HG03432 (cell line): Measurements from ENCODE around the gene PNN.
A peak's percentile ranks its signal among the peaks of the same experiment; 100 is the strongest.

ENCODE experiments used
- ATAC-seq: cut with Tn5 transposase; IDR thresholded peaks from one replicate; pipeline ENCODE4 v1.9.1; 2021; ENCODE audit warnings: mild to moderate bottlenecking, moderate library complexity; ENCODE audit not compliant: unreplicated experiment

The PNN gene

DNA sequence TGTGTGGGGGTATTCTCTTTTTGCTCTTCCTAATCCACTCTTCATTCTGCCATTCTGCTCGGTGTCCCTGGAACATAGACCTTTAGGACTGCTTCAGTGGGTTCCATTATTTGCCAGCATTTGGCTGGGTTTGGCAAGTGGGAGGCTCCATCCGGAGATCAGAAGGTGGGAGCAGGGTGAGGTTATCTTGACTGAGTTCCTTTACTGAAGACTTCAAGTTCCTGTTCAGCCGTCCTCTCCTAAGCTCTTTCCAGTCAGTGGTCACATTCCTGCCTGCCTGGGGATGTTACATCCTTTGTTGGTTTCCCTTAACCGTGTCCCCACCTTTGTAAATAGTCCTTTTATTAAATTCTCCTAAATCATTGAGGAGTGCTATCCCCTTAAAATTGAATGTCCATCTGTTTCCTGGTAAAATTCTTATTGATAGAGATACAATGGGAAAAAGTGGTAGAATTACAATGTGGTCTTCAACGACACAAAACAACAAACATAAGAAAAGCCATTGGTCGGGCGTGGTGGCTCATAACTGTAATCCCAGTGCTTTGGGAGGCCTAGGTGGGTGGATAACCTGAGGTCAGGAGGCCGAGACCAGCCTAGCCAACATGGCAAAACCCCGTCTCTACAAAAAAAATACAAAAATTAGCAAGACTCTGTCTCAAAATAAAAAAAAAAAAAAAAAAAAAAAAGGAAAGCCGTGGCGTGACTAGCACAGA lies 53.6 kb downstream of the PNN start:
- ATAC-seq, result no peak

DNA sequence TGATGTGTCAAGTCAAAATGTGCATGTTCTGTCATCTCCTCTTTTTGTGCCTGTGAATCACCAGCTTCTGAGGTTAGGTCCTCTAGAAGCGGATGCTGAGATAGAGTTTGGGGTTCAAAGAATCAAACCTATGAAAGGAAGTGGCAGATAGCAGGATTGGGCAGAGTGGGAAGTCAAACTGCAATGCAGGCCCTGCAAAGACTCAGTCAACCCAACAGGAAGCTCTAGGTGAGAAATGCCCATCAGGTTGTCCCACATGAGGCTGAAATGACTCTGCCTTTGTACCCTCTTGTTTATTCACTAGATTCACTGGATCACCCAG lies 54.1 kb downstream of the PNN start:
- peak; percentile 93 for ATAC-seq

GRCh38 chr14:39229601-39230110 lies 54.6 kb downstream of the PNN start:
- ATAC-seq, result peak; percentile 3

- ATAC-seq, result no peak
Measured at GRCh38 chr14:39230416-39231035, 55.5 kb downstream of the PNN start.

DNA sequence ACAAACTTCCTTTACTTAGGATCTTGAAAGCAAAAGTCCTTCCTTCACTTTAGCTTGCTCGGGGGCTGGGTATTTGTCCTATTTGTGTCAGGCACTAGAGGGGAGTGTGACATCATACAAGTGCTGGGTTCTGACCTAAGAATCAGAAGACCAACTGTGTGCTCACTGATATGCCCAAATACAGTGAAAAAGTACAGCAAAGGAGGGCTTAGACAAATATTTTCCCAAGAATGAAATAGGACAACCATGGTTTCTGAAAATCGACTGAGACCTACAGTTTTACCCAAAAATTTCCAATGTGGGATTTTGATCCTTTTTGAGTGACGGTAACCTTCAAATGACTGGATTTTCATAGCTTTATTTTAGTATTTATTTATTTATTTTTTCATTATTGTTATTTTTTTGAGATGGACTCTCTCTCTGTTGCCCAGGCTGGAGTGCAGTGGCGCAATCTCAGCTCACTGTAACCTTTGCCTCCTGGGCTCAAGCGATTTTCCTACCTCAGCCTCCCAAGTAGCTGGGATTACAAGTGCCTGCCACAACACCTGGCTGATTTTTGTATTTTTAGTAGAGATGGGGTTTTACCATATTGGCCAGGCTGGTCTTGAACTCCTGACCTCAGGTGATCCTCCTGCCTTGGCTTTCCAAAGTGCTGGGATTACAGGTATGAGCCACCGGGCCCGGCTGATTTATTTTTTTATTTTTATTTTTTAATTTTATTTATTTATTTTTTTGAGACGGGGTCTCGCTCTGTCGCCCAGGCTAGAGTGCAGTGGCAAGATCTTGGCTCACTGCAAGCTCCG lies 56.9 kb downstream of the PNN start:
- peak; percentile 47 for ATAC-seq
